Mucosa of stomach (tissue), 1 donor: ENCODE results near the gene MILR1.
"Not testable (repeated sequence)": the region's sequence is repeated elsewhere in the genome, so short reads cannot be mapped to it uniquely, and the experiment has no call there.

ENCODE experiments used
- H3K27me3 ChIP-seq: one replicate; pipeline ENCODE4 v1.7.0; 2013; ENCODE audit warnings: mild to moderate bottlenecking, low read length; ENCODE audit not compliant: control insufficient read depth, insufficient read depth
- H3K36me3 ChIP-seq: one replicate; pipeline ENCODE4 v1.7.0; 2013; ENCODE audit warnings: low read length; ENCODE audit not compliant: control insufficient read depth, insufficient read depth
- H3K4me1 ChIP-seq: one replicate; pipeline ENCODE4 v1.7.0; 2013; ENCODE audit warnings: mild to moderate bottlenecking, low read length; ENCODE audit not compliant: control insufficient read depth, insufficient read depth
- H3K4me3 ChIP-seq: one replicate; pipeline ENCODE4 v1.7.0; 2013; ENCODE audit warnings: low read length
- H3K9ac ChIP-seq: one replicate; pipeline ENCODE4 v1.7.0; 2013; ENCODE audit warnings: mild to moderate bottlenecking, low read length, moderate library complexity
- H3K9me3 ChIP-seq: one replicate; pipeline ENCODE4 v1.7.0; 2013; ENCODE audit warnings: mild to moderate bottlenecking, low read length, moderate library complexity; ENCODE audit not compliant: control insufficient read depth
- donor health status: Pancreatic carcinoma.

MILR1 gene

GRCh38 chr17:64437944-64438525 lies 10.9 kb upstream of the MILR1 start:
- Histone ChIP-seq H3K4me1 (peaks cover 10% of the 10 kb centered on the region), H3K9ac (no peak overlapping the region), H3K36me3 (no peaks in the 10 kb centered on the region), H3K9me3 (peaks cover 7% of the 10 kb centered on the region), H3K27me3 (no peaks in the 10 kb centered on the region), H3K4me3 (no peak overlapping the region)

- H3K36me3 ChIP-seq, H3K9ac ChIP-seq, H3K9me3 ChIP-seq, H3K4me3 ChIP-seq, H3K27me3 ChIP-seq: not testable (repeated sequence)
- H3K4me1 ChIP-seq, result peaks cover 13% of the 10 kb centered on the region
Measured at GRCh38 chr17:64439521-64439920, 9.4 kb upstream of the MILR1 start.

GRCh38 chr17:64439956-64440355 lies 9.0 kb upstream of the MILR1 start:
- H3K4me1 ChIP-seq, result peaks cover 13% of the 10 kb centered on the region
- H3K9ac ChIP-seq, result no peak overlapping the region
- no peak overlapping the region for H3K4me3 ChIP-seq
- H3K36me3 ChIP-seq, result no peaks in the 10 kb centered on the region
- H3K27me3 ChIP-seq, result no peaks in the 10 kb centered on the region
- peaks cover 7% of the 10 kb centered on the region for H3K9me3 ChIP-seq

- Histone ChIP-seq H3K4me3 (no peak overlapping the region), H3K36me3 (no peaks in the 10 kb centered on the region), H3K9ac (no peak overlapping the region), H3K4me1 (peaks cover 13% of the 10 kb centered on the region), H3K9me3 (peaks cover 7% of the 10 kb centered on the region), H3K27me3 (no peaks in the 10 kb centered on the region)
Measured at GRCh38 chr17:64441772-64442540, 7.0 kb upstream of the MILR1 start.

GRCh38 chr17:64442541-64442971 lies 6.4 kb upstream of the MILR1 start:
- Histone ChIP-seq H3K9ac (no peak overlapping the region), H3K4me1 (peaks cover 13% of the 10 kb centered on the region), H3K9me3 (peaks cover 6% of the 10 kb centered on the region), H3K4me3 (no peak overlapping the region), H3K36me3 (no peaks in the 10 kb centered on the region), H3K27me3 (no peaks in the 10 kb centered on the region)

- Histone ChIP-seq H3K27me3 (no peaks in the 10 kb centered on the region), H3K4me1 (peaks cover 13% of the 10 kb centered on the region), H3K9ac (no peak overlapping the region), H3K36me3 (no peaks in the 10 kb centered on the region), H3K4me3 (no peak overlapping the region), H3K9me3 (no peaks in the 10 kb centered on the region)
Measured at GRCh38 chr17:64443086-64443760, 5.7 kb upstream of the MILR1 start.

- Histone ChIP-seq H3K4me3 (no peak overlapping the region), H3K36me3 (no peaks in the 10 kb centered on the region), H3K9me3 (no peaks in the 10 kb centered on the region), H3K27me3 (no peaks in the 10 kb centered on the region), H3K9ac (no peak overlapping the region), H3K4me1 (peaks cover 8% of the 10 kb centered on the region)
Measured at GRCh38 chr17:64447526-64447925, 1.4 kb upstream of the MILR1 start.

GRCh38 chr17:64449545-64449944 lies 630 bp downstream of the MILR1 start:
- no peaks in the 10 kb centered on the region for H3K4me1 ChIP-seq
- no peaks in the 10 kb centered on the region for H3K27me3 ChIP-seq
- H3K9ac ChIP-seq, result no peak overlapping the region
- no peak overlapping the region for H3K4me3 ChIP-seq
- H3K9me3 ChIP-seq, result no peaks in the 10 kb centered on the region
- H3K36me3 ChIP-seq, result no peaks in the 10 kb centered on the region

GRCh38 chr17:64455993-64456885 lies 7.3 kb downstream of the MILR1 start:
- Histone ChIP-seq H3K9ac (no peak overlapping the region), H3K4me1 (no peaks in the 10 kb centered on the region), H3K27me3 (no peaks in the 10 kb centered on the region), H3K4me3 (no peak overlapping the region), H3K36me3 (no peaks in the 10 kb centered on the region), H3K9me3 (no peaks in the 10 kb centered on the region)

GRCh38 chr17:64457156-64457555 lies 8.2 kb downstream of the MILR1 start:
- no peak overlapping the region for H3K4me3 ChIP-seq
- no peaks in the 10 kb centered on the region for H3K9me3 ChIP-seq
- no peaks in the 10 kb centered on the region for H3K36me3 ChIP-seq
- H3K4me1 ChIP-seq, result no peaks in the 10 kb centered on the region
- H3K27me3 ChIP-seq, result no peaks in the 10 kb centered on the region
- H3K9ac ChIP-seq, result no peak overlapping the region

- H3K27me3 ChIP-seq, result no peaks in the 10 kb centered on the region
- no peak overlapping the region for H3K9ac ChIP-seq
- H3K36me3 ChIP-seq, result no peaks in the 10 kb centered on the region
- H3K4me1 ChIP-seq, result no peaks in the 10 kb centered on the region
- H3K9me3 ChIP-seq, result no peaks in the 10 kb centered on the region
- H3K4me3 ChIP-seq, result no peak overlapping the region
Measured at GRCh38 chr17:64458756-64459155, 9.8 kb downstream of the MILR1 start.
